Nephron (organoid): ENCODE results near the gene FOXL3.

Source experiments
- H3K27ac Mint-ChIP-seq, 3 experiments: 2 replicates each; pipeline ENCODE4 v1.8.0; 2020; ENCODE audit warnings: mixed read lengths in 3 of 3, mild to moderate bottlenecking in 2 of 3, moderate library complexity in 1 of 3
- H3K27me3 Mint-ChIP-seq: 2 replicates; pipeline ENCODE4 v1.8.0; 2021; ENCODE audit warnings: low read depth, mild to moderate bottlenecking, moderate library complexity, mixed read lengths
- H3K36me3 Mint-ChIP-seq: 2 replicates; pipeline ENCODE4 v1.8.0; 2020; ENCODE audit warnings: low read depth, mixed read lengths
- H3K4me1 Mint-ChIP-seq: 2 replicates; pipeline ENCODE4 v1.8.0; 2020; ENCODE audit warnings: mixed read lengths
- H3K4me3 Mint-ChIP-seq, 3 experiments: 2 replicates each; pipeline ENCODE4 v1.8.0; 2020; ENCODE audit warnings: mild to moderate bottlenecking in 3 of 3, mixed read lengths in 3 of 3, moderate library complexity in 2 of 3
- H3K9me3 Mint-ChIP-seq: 2 replicates; pipeline ENCODE4 v1.8.0; 2020; ENCODE audit warnings: mixed read lengths
- CTCF ChIP-seq, 3 experiments: fragments of 200-600 bp; sonication (generic); IDR thresholded peaks; one replicate each; pipeline ENCODE4 v1.5.0; 2021; ENCODE audit warnings: antibody characterized with exemption in 3 of 3; ENCODE audit not compliant: unreplicated experiment in 3 of 3

FOXL3 gene

GRCh38 chr7:290554-291372 lies 793 bp downstream of the FOXL3 start:
- peaks cover 5% of the 10 kb centered on the region for H3K4me1 Mint-ChIP-seq
- no peaks in the 10 kb centered on the region for H3K36me3 Mint-ChIP-seq
- peaks cover 75% of the 10 kb centered on the region for H3K27me3 Mint-ChIP-seq
- no peak for TF ChIP-seq CTCF (IDR thresholded peaks at IDR 0.05; ENCODE audit: unreplicated experiment in 3 of 3)
- no peak overlapping the region for H3K4me3 Mint-ChIP-seq
- peaks cover 4% of the 10 kb centered on the region for H3K9me3 Mint-ChIP-seq
- no peak overlapping the region for H3K27ac Mint-ChIP-seq

- no peak overlapping the region for H3K27ac Mint-ChIP-seq
- no peak overlapping the region for H3K4me3 Mint-ChIP-seq
- peaks cover 69% of the 10 kb centered on the region for H3K27me3 Mint-ChIP-seq
- H3K4me1 Mint-ChIP-seq, result peaks cover 5% of the 10 kb centered on the region
- no peak for TF ChIP-seq CTCF (IDR thresholded peaks at IDR 0.05; ENCODE audit: unreplicated experiment in 3 of 3)
- peaks cover 4% of the 10 kb centered on the region for H3K9me3 Mint-ChIP-seq
- no peaks in the 10 kb centered on the region for H3K36me3 Mint-ChIP-seq
Measured at GRCh38 chr7:291373-292092, 1.6 kb downstream of the FOXL3 start.

- no peak overlapping the region for H3K27ac Mint-ChIP-seq
- no peaks in the 10 kb centered on the region for H3K36me3 Mint-ChIP-seq
- no peak overlapping the region for H3K4me3 Mint-ChIP-seq
- peaks cover 66% of the 10 kb centered on the region for H3K27me3 Mint-ChIP-seq
- H3K9me3 Mint-ChIP-seq, result peaks cover 4% of the 10 kb centered on the region
- no peak for TF ChIP-seq CTCF (IDR thresholded peaks at IDR 0.05; ENCODE audit: unreplicated experiment in 3 of 3)
- peaks cover 5% of the 10 kb centered on the region for H3K4me1 Mint-ChIP-seq
Measured at GRCh38 chr7:292226-292625, 2.3 kb downstream of the FOXL3 start.

- TF ChIP-seq CTCF (IDR thresholded peaks at IDR 0.05; ENCODE audit: unreplicated experiment in 3 of 3), result no peak
- H3K4me3 Mint-ChIP-seq, result no peak overlapping the region
- H3K4me1 Mint-ChIP-seq, result peaks cover 5% of the 10 kb centered on the region
- no peaks in the 10 kb centered on the region for H3K36me3 Mint-ChIP-seq
- H3K27me3 Mint-ChIP-seq, result peaks cover 63% of the 10 kb centered on the region
- peak overlapping the region in 2 of 3 experiments; percentile 7 to 36 for H3K27ac Mint-ChIP-seq
- H3K9me3 Mint-ChIP-seq, result peaks cover 4% of the 10 kb centered on the region
Measured at GRCh38 chr7:292826-293225, 2.9 kb downstream of the FOXL3 start.

- no peak for TF ChIP-seq CTCF (IDR thresholded peaks at IDR 0.05; ENCODE audit: unreplicated experiment in 3 of 3)
- H3K36me3 Mint-ChIP-seq, result no peaks in the 10 kb centered on the region
- H3K9me3 Mint-ChIP-seq, result peaks cover 3% of the 10 kb centered on the region
- H3K4me3 Mint-ChIP-seq, result no peak overlapping the region
- peak overlapping the region in 1 of 3 experiments; percentile 80 for H3K27ac Mint-ChIP-seq
- peaks cover 57% of the 10 kb centered on the region for H3K27me3 Mint-ChIP-seq
- peaks cover 9% of the 10 kb centered on the region for H3K4me1 Mint-ChIP-seq
Measured at GRCh38 chr7:293681-294439, 3.9 kb downstream of the FOXL3 start.
